ENCODE measurements around the gene ADAMTSL3.

GRCh38 chr15:83912343-83912742 lies 258.4 kb downstream of the ADAMTSL3 start:
- TF ChIP-seq, protein P1, sequence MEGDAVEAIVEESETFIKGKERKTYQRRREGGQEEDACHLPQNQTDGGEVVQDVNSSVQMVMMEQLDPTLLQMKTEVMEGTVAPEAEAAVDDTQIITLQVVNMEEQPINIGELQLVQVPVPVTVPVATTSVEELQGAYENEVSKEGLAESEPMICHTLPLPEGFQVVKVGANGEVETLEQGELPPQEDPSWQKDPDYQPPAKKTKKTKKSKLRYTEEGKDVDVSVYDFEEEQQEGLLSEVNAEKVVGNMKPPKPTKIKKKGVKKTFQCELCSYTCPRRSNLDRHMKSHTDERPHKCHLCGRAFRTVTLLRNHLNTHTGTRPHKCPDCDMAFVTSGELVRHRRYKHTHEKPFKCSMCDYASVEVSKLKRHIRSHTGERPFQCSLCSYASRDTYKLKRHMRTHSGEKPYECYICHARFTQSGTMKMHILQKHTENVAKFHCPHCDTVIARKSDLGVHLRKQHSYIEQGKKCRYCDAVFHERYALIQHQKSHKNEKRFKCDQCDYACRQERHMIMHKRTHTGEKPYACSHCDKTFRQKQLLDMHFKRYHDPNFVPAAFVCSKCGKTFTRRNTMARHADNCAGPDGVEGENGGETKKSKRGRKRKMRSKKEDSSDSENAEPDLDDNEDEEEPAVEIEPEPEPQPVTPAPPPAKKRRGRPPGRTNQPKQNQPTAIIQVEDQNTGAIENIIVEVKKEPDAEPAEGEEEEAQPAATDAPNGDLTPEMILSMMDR (IDR thresholded peaks at IDR 0.05 in 2 of 3, conservative IDR thresholded peaks at IDR 0.05 in 1 of 3; ENCODE audit: borderline replicate concordance in 1 of 3, insufficient read depth in 1 of 3, low read depth in 2 of 3, low read length in 2 of 3), result no peak
- TF ChIP-seq EZH2phosphoT487 (IDR thresholded peaks at IDR 0.05; ENCODE audit: borderline replicate concordance) (no peak), REST (IDR thresholded peaks at IDR 0.05; ENCODE audit: low read depth) (no peak), POLR2A (IDR thresholded peaks at IDR 0.05; ENCODE audit: borderline replicate concordance, extremely low read depth, insufficient read depth, insufficient read length) (no peak), EZH2 (IDR thresholded peaks at IDR 0.05) (no peak), MAX (IDR thresholded peaks at IDR 0.05) (no peak), ZFX (IDR thresholded peaks at IDR 0.05) (no peak), TCF7L2 (IDR thresholded peaks at IDR 0.05; ENCODE audit: borderline replicate concordance, extremely low read depth, insufficient read depth, insufficient read length) (no peak)

All from HCT116 (cell line).